NCI-H82 treated with DMSO at 0.1 percent for 48 hours (cell line): ENCODE measurements around the gene C1QTNF5.

ENCODE experiments used
- DNase-seq: peaks from one replicate; lab custom pipeline; 2025; ENCODE audit not compliant: unreplicated experiment; lab: John Stamatoyannopoulos, UW

The C1QTNF5 gene

GRCh38 chr11:119338318-119338890, 2.3 kb downstream of the C1QTNF5 start:
- DNase-seq: peak; percentile 26

GRCh38 chr11:119337581-119338317, 2.9 kb downstream of the C1QTNF5 start:
- DNase-seq: no peak

GRCh38 chr11:119336744-119337469, 3.8 kb downstream of the C1QTNF5 start:
- no peak for DNase-seq

- DNase-seq: no peak
These were observed 4.8 kb downstream of the C1QTNF5 start for GRCh38 chr11:119335655-119336543.

GRCh38 chr11:119335091-119335654, 5.5 kb downstream of the C1QTNF5 start:
- no peak for DNase-seq

GRCh38 chr11:119334174-119334930, 6.3 kb downstream of the C1QTNF5 start, which contains the start of gene RNF26:
Gene RNF26, plus strand, starts transcription at chr11:119334527. Its CDS starts 596 bp downstream, at chr11:119335123.
- DNase-seq: peak; percentile 91

- DNase-seq: peak; percentile 38
These were observed 8.4 kb downstream of the C1QTNF5 start for GRCh38 chr11:119332111-119332765.

GRCh38 chr11:119330237-119330636, 10.4 kb downstream of the C1QTNF5 start:
- DNase-seq: no peak

GRCh38 chr11:119329320-119329719, 11.4 kb downstream of the C1QTNF5 start:
- no peak for DNase-seq

GRCh38 chr11:119324189-119324588, 16.5 kb downstream of the C1QTNF5 start:
- DNase-seq: peak; percentile 58

- peak; percentile 35 for DNase-seq
These were observed 17.1 kb downstream of the C1QTNF5 start for GRCh38 chr11:119323532-119324033.

- no peak for DNase-seq
These were observed 17.7 kb downstream of the C1QTNF5 start for GRCh38 chr11:119322921-119323531.

GRCh38 chr11:119322360-119322739, 18.3 kb downstream of the C1QTNF5 start:
- DNase-seq: no peak

- no peak for DNase-seq
These were observed 19.7 kb downstream of the C1QTNF5 start for GRCh38 chr11:119320776-119321524.

GRCh38 chr11:119320240-119320775, 20.4 kb downstream of the C1QTNF5 start:
- DNase-seq: peak; percentile 53

GRCh38 chr11:119319700-119320239, 20.9 kb downstream of the C1QTNF5 start:
- DNase-seq: no peak

GRCh38 chr11:119319136-119319699, 21.5 kb downstream of the C1QTNF5 start:
- no peak for DNase-seq
